ENCODE results near the gene OR8B12.

Gene OR8B12

DNA sequence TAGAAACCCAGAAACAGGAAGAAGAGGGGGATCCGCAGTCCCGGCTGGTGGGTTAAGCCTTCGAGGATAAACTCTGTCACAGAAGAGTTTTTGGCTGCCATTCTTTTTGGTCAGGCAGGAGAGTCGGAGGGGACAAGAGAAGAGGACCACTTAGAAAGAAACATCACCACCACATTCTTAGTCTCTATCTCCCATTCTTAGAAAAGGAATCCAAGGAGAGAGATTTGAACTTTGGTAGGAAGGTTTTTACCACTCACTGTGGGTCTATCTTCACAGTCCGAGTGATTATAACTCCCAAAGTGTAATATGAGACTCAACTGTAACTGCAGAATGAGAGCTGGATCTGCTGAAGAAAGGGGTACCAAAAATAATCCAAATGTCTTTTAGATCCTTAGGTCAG, at the start of gene OR8B12:
OR8B12 (minus strand) TSS at position 101 of the 400 bp plus-strand sequence; CDS start at position 101, 0 bp downstream.
- DNase-seq (ENCODE audit: low spot score): no peak

GRCh38 chr11:124592627-124593026, 49.2 kb upstream of the OR8B12 start:
- no peak for DNase-seq (ENCODE audit: low spot score)

- no peak for DNase-seq (ENCODE audit: low spot score)
These were observed 48.0 kb upstream of the OR8B12 start for GRCh38 chr11:124591430-124591829.

GRCh38 chr11:124586238-124586860, 42.9 kb upstream of the OR8B12 start:
- DNase-seq (ENCODE audit: low spot score): peak; percentile 53

DNA sequence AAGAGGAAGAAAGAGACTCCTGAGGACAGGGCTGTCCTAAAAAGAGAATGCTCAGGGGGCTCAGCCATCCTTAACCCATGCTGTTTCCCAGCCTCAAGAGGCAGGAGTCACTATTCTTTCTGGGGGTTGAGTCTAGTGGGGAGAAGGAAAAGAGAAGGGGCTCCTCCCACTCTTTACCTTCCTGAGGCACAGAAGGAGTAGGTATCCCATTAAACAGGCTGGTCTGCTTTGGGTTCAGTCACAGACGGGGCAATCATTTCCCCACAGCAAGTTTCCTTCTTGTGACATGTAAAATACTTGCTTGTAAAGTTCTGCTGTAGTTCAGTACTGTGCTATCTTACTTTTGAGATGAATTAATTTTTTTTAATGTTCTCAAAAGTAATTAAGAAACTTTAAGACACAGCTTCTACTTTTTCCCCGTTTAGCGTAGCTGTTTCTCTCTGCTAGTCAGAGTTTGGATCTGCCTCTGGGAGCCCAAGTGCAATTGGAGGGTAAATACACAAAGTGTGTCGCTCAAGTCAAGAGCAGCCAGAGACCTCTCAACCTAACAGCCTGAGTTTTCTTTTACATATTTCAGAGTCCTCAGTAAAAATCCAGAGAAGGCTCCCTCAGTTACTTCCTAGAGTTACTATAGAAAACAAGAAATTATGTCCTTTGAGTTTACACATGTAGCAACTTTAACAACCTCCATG, 41.4 kb upstream of the OR8B12 start:
- no peak for DNase-seq (ENCODE audit: low spot score)

DNA sequence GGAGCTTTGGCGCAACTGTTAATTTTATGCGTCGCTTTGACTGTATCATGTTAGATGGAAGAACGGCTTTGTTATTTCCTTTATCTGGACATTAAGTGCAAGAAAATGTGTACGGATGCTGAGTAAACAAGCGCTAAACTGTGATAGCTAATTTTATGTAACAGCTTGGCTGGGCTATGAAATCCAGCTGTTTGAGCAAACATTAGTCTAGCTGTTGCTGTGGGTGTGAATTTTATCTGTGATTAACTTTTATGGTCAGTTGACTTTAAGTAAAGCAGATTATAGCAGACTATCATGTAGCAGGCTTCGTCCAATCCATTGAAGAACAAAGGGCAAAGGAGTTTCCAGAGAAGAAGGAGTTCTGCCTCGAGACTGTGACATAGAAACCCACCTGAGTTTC, 40.3 kb upstream of the OR8B12 start:
- no peak for DNase-seq (ENCODE audit: low spot score)

DNA sequence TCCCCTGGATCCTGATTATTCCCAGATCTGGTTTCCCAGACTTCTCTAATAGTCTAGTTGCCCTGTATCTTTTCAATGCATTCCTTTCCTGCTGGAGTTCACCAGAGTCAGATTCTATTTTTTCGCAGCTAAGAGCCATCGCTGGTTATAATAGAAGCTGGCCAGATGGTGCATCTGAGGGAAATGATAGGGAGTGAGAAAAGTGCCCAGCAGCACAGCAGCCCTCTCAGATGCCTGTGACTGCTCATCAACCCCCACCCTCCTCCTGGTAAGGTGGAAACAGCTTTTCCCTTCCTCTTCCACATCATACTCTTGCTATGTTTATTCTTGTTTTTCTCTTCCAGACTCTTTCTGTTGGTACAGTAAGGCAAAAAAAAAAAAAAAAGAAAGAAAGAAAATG, 39.1 kb upstream of the OR8B12 start:
- no peak for DNase-seq (ENCODE audit: low spot score)

GRCh38 chr11:124581817-124582216, 38.4 kb upstream of the OR8B12 start:
- no peak for DNase-seq (ENCODE audit: low spot score)

- no peak for DNase-seq (ENCODE audit: low spot score)
These were observed 35.3 kb upstream of the OR8B12 start for GRCh38 chr11:124578761-124579160.

GRCh38 chr11:124577716-124578427, 34.4 kb upstream of the OR8B12 start:
- no peak for DNase-seq (ENCODE audit: low spot score)

DNA sequence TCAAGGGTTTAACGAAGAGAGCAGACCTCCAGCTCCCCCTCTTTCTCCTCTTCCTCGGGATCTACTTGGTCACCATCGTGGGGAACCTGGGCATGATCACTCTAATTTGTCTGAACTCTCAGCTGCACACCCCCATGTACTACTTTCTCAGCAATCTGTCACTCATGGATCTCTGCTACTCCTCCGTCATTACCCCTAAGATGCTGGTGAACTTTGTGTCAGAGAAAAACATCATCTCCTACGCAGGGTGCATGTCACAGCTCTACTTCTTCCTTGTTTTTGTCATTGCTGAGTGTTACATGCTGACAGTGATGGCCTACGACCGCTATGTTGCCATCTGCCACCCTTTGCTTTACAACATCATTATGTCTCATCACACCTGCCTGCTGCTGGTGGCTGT, 26.7 kb upstream of the OR8B12 start:
- DNase-seq (ENCODE audit: low spot score): no peak

DNA sequence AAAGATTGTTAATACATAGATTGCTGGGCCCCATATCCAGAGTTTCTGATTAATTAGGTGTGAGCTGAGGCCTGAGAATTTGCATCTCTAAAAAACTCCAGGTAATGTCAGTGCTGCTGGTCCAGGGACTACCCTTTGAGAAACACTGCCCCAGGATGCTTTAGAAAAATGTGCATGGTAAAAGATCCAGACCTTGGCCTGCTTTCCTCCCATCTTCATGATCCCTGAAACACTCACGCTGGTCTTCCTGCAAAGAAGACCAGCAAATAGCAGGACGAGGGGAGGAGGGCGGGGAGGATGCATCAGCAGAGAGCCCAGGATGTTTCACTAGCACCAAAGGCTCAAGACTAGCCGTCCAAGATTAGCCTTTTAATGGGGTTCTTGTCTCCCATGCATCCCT, 26.2 kb upstream of the OR8B12 start, which contains the start of gene OR8A1:
OR8A1 (plus strand) TSS at position 301 of the 400 bp plus-strand sequence. CDS start 123 bp downstream, outside the sequence.
- no peak for DNase-seq (ENCODE audit: low spot score)

- DNase-seq (ENCODE audit: low spot score): no peak
These were observed 13.4 kb upstream of the OR8B12 start for GRCh38 chr11:124556828-124557227.

DNA sequence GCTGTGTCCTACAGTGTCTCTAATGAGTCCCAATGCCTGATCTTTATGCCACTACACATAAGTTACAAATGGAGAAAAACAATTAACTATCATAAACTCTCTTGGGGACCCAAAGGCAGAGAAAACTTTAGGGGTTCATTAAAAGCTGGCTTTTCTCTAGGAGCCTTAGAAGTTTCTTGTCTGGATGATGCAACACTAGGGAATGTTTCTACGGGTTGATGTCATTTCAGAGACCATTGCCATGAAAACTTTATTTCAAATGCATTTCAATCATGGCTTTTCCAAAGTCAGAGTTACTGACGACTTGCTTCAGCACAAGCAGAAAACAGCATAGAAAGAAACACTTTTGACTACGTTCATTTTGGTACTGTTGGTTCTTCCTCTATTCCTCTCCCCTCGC, 8.5 kb upstream of the OR8B12 start:
- DNase-seq (ENCODE audit: low spot score): no peak

- no peak for DNase-seq (ENCODE audit: low spot score)
These were observed 7.7 kb upstream of the OR8B12 start for GRCh38 chr11:124551189-124551588.

DNA sequence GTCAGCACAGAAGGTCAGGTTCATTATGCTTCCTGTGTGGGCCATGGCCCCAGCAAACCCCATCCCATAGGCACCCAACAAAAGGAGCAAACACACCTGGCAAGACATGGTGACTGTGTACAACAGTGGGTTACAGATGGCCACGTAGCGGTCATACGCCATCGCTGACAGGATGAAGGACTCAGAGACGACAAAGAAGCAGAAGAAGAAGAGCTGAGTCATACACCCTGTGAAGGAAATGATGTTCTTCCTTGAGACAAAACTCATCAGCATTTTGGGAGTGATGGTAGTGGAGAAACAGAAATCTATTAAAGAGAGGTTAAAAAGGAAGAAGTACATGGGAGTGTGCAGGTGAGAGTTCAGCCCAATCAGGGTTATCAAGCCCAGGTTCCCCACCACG, 309 bp downstream of the OR8B12 start:
- DNase-seq (ENCODE audit: low spot score): no peak

DNA sequence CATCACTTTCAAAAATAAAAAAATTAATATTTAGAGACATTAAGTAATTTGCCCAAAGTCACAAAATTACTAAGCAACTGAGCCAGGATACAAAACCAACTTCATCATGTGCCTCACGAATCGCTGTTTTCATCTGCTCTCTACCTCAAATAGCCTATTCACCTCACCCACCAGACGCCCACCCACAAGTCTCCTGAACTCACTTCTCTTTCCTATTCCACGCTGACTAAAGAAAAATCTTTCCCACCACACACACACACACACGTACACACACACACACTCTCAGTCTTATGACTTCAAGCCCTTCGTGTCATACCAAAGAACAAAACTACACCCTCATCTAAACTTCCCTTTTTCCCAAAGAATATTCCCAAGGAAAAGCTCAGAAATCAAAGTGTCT, 2.2 kb downstream of the OR8B12 start:
- no peak for DNase-seq (ENCODE audit: low spot score)

DNA sequence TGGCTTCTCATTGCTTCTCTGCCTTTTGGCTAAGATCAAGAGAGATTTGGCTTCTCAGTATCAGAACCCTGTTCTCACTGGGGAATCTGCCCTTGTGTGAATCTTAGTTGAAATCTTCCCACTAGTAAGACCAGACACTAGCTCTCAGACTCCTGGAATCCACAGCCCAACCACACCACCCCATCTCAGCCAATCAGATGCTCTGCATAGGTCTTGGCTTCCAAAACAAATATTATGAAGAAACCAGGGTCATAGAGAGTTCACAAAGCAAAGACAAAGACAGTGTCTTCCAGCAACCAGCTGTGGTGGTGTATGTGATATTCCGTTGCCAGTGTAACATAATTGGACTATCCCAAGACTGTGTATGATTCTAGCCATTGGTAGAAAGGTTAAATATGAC, 5.4 kb downstream of the OR8B12 start:
- DNase-seq (ENCODE audit: low spot score): no peak

DNA sequence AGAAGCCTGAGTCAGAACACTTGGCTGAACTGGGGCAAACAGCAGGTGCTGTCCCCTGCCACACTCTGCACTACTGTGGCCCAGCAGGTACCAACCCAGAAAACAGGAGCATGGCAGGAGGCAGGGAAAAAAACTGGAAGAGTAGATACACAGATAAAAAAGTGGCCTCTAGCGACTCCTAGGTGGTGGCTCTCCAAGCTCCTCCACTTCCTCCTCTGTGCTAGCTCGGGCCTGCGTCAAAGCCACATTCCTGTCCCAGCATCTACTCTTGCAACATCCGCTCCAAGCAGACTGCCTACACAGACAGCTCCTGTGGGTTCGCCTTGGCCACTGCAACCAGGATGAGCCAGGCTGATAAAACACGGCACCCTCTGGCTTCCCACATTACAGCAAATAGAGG, 6.9 kb downstream of the OR8B12 start:
- DNase-seq (ENCODE audit: low spot score): no peak

- no peak for DNase-seq (ENCODE audit: low spot score)
These were observed 7.8 kb downstream of the OR8B12 start for GRCh38 chr11:124535552-124536232.

GRCh38 chr11:124534051-124534450, 9.4 kb downstream of the OR8B12 start:
- DNase-seq (ENCODE audit: low spot score): no peak

- DNase-seq (ENCODE audit: low spot score): no peak
These were observed 9.8 kb downstream of the OR8B12 start for GRCh38 chr11:124533626-124534025.

DNA sequence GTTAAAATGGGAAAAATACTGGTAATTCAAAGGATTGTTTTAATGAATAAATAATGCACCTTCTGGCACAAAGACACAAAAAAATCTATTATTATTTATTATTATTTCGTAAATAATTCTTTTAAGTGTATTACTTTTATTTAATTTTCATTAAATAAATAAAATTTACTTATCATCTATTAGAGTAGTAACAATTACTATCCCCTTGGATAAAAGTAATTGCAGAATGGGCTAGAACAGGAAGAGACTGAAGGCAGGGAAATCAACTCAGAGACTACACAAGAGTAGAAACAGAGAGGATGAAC, 23.0 kb downstream of the OR8B12 start:
- DNase-seq (ENCODE audit: low spot score): no peak

All from hematopoietic multipotent progenitor cell treated with erythropoietin and hydrocortisone succinate and interleukin-3 and kit ligand, for 17 days (in vitro differentiated cells).